ENCODE data around the gene ARMC10.
"Not testable (repeated sequence)": the region's sequence is repeated elsewhere in the genome, so short reads cannot be mapped to it uniquely, and the experiment has no call there.

The ARMC10 gene

DNA sequence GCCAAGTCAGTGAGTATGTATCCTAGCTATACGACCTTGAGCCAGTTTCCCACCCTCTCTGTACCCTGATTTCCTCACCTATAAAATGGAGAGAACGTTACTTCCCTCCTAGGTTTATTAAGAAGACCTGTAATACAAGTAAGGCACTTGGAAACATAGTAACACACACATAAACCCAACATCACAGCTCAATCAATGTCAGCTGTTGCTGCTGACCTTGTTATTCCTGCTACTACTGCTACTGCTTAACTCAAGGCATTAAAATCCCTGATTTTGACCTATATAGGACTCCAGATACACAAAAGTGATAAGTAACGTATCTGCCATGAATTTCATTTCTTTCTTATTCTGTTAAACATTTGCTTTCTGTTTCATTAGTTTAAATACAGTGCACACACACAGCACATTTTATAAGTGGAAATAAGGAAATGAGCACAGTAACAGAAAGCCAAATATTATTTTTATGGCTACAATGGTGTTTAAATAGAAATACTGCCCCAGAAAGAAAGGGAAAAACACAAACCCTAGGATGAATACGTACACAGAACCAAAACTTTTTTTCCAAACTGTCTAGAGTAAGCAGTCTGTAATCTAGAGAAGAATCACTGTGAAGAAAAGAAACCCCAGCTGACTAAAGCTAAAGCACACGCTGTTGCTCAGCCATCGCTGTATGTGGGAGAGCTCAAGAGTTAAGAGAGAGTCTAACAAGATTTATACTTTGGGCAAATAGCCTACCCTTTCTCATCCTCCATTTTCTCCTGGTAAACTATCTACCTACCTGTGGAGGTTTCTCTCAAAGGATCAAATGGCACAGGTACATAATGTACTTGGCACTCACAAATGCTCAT is 55.0 kb downstream of the ARMC10 start:
- DNase-seq, result no peak

DNA sequence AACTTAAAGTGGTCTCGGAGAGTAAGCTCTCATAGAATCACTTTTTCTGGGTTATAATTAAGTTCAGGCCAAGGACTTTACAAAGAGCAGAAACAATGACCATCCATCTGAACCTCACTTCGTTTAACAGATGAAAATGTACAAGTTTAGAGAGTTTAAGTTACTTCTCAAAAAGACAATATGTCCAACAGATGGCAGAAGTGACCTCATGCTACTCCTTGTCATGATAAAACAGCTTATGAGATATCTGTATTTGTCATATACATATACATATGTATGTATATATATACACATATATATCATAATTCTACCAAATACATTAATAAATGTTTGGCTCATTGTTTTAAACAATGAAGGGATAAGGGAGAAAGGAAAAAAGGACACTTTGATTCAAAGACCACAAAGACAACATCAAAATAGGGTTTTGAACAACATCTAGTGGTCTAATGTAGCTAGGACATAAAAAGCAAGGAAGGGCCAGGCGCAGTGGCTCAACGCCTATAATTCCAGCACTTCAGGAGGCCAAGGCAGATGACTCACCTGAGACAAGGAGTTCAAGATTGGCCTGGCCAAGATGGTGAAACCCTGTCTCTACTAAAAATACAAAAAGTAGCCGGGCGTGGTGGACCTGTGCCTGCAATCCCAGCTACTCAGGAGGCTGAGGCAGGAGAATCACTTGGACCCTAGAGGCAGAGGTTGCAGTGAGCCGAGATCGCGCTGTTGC is 56.1 kb downstream of the ARMC10 start:
- peak; percentile 49 for DNase-seq

DNA sequence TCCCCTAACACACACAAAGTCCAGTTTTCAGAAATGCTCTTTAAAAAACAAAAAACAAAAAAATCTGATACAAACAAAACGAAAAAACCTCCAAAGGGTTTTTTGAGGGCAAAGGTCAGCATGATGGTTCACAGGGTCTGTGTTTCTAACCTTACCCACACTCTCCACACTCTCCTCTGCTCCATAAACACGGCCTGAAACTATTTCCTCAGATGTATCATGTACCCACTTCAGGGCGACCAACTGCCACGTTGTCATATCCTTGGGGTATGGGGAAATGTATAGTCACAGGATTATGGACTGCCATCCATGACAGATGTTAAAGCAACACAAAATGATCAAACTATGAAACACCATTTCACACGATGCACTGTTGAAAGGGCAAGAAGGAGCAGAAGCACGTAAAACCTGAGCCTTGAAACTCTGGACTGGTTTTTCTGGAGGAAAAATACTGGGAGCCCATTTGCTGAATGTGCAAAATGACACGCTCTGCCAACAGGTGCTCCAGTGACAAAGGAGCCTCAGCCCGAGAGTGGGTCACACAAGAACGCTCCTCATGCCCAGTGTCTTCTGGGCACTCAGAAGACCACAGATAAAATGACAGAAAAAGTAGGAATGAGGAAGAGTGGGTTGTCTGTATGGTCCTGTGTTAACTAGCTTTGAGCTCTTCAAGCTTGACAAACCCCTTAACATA is 58.2 kb downstream of the ARMC10 start:
- peak; percentile 10 for DNase-seq

DNA sequence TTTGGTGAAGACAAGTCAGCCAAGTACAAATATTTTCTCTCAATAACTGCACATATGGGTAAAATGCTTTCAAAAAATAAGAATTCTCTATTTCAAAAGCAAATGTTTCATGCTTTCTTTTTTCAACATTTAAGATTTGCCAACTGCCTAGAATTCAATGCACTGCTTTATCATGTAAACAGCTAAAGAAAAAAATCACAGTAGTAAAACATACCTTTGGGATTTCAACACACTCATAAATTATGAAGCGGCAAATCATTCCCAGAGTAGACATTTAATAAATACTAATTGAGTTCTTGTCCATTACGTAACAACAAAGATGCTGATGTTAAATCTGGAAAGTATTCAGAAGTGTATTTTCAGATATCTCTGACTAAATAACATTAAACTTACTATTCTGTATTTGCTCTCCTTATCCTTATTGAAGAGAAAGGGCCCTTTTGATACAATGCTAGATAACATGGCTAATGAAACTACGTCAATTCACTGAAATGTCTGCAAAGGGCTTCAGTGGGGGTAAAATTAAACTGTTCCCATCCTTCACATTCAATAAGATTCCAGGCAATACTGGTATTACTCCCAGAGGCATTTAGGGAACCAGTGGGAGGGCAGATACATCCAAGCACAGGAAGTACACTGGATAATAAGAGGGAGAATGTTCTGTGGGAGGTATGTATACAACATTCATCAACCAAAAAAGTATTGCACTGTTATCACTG is 60.1 kb downstream of the ARMC10 start:
- DNase-seq, result peak; percentile 1

DNA sequence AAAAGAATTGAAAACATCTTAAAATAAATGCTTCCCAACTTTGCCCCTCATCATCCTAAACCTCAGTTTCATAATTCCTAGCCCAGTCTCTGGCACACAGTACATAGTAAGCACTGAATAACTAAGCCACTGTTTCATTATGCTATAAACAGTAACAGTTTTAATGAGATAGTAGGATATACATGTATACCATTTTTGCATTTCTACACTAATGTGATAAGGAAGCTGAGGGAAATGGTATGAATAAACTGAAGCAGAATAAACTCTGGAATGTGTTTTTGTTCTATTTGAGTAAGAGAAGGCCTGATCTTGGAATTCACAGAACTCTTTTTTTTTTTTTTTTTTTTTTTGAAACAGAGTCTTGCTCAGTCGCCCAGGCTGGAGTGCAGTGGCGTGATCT is 65.1 kb downstream of the ARMC10 start:
- DNase-seq, result no peak

DNA sequence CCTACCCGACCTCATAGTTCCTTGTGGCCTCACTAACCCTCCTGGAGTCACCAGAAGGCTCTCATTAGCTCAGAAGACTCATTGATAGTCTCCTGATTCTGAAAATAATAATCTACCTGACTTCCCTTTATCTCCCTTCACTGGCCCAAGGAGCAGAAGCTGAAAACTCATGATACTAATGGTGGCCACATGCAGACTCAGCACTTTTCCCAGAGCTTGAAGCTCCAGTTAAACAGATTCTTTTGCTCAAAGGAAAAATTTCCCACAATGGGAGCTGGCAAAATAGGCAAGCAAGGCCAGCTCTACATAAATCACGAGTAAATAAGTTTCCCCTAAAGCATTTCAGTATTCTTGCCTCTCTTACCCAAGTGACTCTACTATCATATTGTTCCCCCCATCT is 65.7 kb downstream of the ARMC10 start:
- no peak for DNase-seq

DNA sequence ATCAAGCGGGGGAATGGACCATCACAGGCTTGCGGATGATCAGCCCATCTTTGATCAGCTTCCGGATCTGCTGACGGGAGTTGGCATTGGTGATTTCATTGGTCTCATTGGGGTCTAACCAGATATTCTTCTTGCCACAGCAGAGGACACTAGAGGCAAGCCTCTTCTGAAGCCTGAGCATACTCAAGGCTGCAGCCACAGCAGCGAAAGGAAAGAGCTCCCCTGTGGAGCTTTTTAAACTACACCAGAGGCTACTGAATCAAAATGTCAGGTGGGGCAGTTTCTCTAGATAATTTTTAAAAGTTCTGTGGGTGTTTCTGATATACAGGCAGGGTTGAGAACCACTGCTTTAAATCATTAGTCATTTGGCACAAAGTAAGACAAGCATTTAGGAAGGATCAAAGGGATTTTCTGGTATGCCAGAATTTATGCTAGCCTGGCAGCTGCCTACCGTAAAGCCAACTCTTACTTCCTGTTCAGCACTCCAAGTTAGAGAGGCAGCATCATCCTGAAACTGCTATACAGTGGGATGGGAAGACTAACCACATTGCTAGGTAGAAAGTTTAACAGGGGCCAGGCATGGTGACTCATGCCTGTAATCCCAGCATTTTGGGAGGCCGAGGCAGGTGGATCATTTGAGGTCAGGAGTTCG is 66.9 kb downstream of the ARMC10 start:
- DNase-seq, result no peak

DNA sequence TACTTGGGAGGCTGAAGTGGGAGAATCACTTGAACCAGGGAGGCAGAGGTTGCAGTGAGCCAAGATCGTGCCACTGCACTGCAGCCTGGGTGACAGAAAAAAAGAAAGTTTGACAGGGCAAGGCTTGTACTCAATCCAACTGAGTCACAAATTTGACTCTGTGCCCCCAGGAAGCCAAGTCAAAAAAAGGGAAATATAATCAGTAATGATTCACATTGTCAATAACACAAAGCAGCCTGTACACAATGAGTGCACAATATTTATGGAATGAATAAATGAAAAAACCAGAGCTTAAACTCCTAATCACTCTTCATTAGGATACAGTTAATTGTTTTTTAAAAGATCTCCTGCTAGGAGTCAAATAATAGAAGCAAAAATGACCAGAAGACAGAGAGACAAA is 67.6 kb downstream of the ARMC10 start:
- DNase-seq, result no peak

DNA sequence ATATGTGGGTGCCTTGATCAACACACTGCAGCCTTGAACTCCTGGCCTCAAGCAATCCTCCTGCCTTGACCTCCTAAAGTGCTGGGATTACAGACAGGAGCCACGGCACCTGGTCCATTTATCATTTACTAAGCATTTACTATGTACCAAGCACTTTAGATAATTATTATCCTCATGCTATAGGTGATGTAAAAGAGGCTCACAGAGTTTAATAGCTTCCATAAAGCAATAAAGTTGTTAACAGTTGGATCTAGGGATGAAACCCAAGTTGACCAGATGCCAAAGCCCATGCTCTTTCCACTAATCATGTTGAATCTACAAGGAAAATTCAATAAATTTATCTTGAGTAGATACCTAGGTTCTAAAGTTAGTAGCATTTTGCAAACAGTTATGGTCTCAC is 68.9 kb downstream of the ARMC10 start:
- no peak for DNase-seq

DNA sequence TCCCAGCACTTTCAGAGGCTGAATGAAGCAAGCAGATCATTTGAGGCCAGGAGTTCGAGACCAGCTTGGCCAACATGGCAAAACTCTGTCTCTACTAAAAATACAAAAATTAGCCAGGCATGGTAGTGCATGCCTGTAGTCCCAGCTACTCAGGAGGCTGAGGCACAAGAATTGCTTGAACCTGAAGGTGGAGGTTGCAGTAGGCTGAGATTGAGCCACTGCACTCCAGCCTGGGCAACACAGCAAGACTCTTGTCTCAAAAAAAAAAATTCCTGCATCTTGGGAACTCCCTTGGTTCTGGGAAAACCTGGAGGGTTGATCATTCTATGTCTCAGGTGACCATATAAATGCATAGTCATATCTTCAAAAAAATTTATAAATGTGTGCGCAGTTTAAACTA is 69.8 kb downstream of the ARMC10 start:
- DNase-seq, result not testable (repeated sequence)

DNA sequence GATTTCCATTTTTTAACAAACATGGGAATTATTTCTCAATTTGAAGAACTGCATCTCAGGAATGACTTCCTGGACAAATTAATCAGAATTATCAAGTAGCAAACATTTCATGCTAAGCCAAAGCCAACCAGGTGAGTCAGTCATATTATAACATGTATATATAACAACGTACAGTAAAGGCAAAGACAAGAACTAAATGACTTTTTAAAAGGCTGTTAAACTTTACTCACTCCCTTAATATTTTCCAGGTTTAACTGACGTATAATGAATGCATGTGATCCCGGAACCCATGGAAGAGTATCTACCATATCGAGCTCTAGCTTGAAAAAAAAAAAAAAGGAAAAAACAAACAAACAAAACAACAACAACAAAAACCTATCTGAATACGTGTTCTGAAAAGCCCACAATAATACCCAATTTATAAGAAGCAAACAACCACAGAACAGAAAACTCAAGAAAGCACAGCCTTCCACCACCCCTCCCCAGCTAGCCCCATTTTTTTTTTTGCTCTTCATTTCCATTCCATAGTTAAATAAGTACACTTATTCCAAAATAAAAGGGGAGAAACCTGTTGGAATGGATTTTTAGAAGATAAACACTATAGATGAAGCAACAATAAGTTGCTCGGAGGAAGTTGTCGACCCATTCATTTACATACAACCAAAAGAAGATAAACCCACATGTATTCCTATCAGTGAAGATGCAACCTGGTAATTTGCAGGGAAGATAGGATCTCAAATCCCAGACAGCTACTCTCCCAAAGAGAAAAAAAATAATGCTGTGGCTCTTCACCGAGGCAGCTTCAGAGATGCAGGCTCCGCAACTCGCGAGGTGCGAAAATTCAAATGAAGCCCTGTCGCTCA is 73.4 kb downstream of the ARMC10 start:
- peak; percentile 37 for DNase-seq

All from hematopoietic multipotent progenitor cell treated with erythropoietin and hydrocortisone succinate and interleukin-3 and kit ligand, for 8 days (in vitro differentiated cells).